Measurements from ENCODE around the gene DCTN4.

DNA sequence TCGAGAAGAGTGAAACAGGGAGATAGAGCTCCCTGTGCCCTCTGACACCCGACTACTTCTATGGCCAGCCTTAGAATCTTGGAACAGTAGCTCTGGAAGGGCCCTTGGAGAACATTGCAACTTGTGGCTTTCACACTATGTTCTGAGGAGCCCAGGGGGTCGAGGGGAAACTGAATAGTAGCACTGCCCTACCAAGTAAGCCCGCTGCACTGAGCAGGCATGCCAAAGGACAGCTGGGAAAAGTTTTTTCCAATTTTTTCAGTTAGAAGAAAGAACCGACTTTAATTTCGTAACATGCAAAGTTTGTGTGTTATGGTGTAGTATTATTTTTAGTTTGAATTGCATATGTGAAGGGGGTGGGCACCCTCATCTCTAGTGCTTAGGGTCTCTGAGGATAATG lies 30.6 kb upstream of the DCTN4 start:
- no peak for TF ChIP-seq POLR2AphosphoS5 (IDR thresholded peaks at IDR 0.05; ENCODE audit: low read depth, low read length)
- TF ChIP-seq SPI1 (IDR thresholded peaks at IDR 0.05; ENCODE audit: low read depth, low read length) = no peak
- TF ChIP-seq POLR2A (IDR thresholded peaks at IDR 0.05; ENCODE audit: low read depth, low read length) = no peak
- TF ChIP-seq TAF1 (IDR thresholded peaks at IDR 0.05; ENCODE audit: low read depth, low read length) = no peak
- no peak for TF ChIP-seq POU2F2 (IDR thresholded peaks at IDR 0.05; ENCODE audit: low read depth, low read length)

Measured in GM12891 (cell line).